Ovary (tissue), 3 donors: Measurements from ENCODE around the gene SLC10A1.

Experiments
- POLR2A ChIP-seq: fragments of 450-650 bp; IDR thresholded peaks from one replicate; pipeline ENCODE4 v1.6.1; 2017; ENCODE audit warnings: antibody characterized with exemption, mild to moderate bottlenecking, moderate library complexity
- TF ChIP-seq, protein P1 (sequence below), 3 donors: fragments of 450-650 bp in 2 of 3; fragments of 200-600 bp in 1 of 3; IDR thresholded peaks; one replicate each; pipeline versions ENCODE4 v1.5.1 to v1.8.0; 2016 to 2022; ENCODE audit warnings: antibody characterized with exemption in 3 of 3, mild to moderate bottlenecking in 1 of 3
- donor health status: DM: no; HTN: no; CAD: no.

DNA sequence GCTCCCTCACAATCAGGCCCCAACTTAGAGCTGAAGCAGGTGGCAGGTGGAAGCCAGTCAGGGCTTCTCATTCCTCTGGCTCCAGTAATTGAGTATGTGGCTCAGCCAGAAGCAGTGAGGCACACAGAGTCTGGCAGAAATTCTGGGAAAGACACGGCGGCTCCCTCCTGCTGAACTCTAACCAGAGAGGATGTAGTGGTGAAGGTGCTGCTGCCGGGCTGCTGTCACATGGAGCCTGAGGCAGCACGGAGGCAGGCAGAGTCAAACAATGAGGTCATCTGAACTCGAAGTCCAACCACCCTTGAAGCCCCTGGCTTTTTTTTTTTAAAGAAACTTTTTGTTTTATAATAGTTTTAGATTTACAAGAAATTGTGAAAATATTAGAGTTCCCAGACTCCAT is 48.7 kb upstream of the SLC10A1 start:
- TF ChIP-seq, protein P1, sequence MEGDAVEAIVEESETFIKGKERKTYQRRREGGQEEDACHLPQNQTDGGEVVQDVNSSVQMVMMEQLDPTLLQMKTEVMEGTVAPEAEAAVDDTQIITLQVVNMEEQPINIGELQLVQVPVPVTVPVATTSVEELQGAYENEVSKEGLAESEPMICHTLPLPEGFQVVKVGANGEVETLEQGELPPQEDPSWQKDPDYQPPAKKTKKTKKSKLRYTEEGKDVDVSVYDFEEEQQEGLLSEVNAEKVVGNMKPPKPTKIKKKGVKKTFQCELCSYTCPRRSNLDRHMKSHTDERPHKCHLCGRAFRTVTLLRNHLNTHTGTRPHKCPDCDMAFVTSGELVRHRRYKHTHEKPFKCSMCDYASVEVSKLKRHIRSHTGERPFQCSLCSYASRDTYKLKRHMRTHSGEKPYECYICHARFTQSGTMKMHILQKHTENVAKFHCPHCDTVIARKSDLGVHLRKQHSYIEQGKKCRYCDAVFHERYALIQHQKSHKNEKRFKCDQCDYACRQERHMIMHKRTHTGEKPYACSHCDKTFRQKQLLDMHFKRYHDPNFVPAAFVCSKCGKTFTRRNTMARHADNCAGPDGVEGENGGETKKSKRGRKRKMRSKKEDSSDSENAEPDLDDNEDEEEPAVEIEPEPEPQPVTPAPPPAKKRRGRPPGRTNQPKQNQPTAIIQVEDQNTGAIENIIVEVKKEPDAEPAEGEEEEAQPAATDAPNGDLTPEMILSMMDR (IDR thresholded peaks at IDR 0.05): no peak
- no peak for TF ChIP-seq POLR2A
